Fibroblast of pulmonary artery (primary cell): ENCODE results near the gene RAB9A.

ENCODE experiments used
- DNase-seq: peaks from one replicate; pipeline ENCODE4 v3.0.0-alpha.2; 2010; ENCODE audit warnings: low read depth
- H3K4me3 ChIP-seq: replicated peaks from 2 replicates; pipeline ENCODE4 v1.5.1; 2011; ENCODE audit warnings: low read depth, mild to moderate bottlenecking, control low read depth, low read length, moderate library complexity
- TF ChIP-seq, protein P1 (sequence below): IDR thresholded peaks from 2 replicates; pipeline ENCODE4 v1.5.1; 2011; ENCODE audit warnings: mild to moderate bottlenecking, control low read depth, low read length, inconsistent platforms; ENCODE audit errors: missing control alignments

Gene RAB9A

DNA sequence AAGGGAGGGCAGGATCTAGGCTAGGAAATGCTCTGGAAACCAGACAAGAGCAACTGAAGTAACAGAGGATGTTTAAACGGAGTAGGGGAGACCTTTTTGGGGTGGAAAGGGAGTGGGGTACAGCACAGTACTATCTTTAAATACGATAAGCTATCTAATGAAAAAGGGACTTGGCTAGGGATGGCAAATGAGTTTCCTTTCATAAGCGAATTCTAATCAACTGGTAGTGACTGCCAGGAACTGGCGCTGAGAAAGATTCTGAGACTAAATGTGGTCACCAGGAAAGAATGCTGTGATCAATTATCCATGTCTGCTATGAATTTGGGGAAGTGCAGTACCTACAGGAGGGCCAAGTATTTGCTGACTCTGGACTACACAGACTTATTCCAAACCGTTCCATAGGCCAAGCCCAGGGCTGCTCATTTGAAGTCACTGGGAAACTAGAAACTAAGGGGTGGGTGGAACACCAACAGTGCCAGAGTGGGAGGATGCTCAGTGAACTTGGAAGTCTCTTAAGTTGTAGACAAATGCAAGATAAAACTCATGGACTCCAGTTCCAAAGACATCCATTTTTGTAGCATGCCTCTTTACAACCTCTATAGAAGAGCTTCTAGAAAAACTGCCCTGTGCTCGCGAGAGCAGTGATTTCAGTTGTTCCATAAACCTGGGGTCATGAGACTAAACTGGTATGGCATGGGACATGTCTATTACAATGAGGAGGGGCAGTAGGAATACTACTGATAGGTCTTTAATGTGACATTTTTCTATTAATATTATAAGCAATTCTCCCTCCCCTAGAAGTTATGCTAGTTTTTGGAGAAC lies 43.5 kb downstream of the RAB9A start:
- no peak overlapping the region for H3K4me3 ChIP-seq
- DNase-seq: no peak
- TF ChIP-seq, protein P1, sequence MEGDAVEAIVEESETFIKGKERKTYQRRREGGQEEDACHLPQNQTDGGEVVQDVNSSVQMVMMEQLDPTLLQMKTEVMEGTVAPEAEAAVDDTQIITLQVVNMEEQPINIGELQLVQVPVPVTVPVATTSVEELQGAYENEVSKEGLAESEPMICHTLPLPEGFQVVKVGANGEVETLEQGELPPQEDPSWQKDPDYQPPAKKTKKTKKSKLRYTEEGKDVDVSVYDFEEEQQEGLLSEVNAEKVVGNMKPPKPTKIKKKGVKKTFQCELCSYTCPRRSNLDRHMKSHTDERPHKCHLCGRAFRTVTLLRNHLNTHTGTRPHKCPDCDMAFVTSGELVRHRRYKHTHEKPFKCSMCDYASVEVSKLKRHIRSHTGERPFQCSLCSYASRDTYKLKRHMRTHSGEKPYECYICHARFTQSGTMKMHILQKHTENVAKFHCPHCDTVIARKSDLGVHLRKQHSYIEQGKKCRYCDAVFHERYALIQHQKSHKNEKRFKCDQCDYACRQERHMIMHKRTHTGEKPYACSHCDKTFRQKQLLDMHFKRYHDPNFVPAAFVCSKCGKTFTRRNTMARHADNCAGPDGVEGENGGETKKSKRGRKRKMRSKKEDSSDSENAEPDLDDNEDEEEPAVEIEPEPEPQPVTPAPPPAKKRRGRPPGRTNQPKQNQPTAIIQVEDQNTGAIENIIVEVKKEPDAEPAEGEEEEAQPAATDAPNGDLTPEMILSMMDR: no peak

DNA sequence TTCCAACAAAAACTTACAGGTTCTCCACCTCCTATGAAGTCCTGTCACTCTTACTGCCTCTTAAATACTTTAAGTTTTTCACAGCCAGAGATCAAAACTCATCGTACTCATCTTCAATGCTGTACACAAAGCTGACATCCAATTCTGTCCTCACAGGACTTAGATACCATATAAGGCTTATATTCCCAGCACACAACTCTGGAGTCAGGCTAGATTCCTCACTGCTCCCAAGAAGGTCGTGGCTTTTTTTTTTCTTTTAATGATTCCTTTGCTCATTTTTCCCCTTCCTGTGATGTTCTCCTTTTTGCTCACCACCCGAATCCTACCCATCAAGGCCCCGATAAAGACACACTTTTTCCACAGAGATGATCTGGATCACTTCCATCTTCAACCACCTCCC lies 44.6 kb downstream of the RAB9A start:
- peak overlapping the region; percentile 82 for H3K4me3 ChIP-seq
- no peak for DNase-seq
- TF ChIP-seq, protein P1: no peak

DNA sequence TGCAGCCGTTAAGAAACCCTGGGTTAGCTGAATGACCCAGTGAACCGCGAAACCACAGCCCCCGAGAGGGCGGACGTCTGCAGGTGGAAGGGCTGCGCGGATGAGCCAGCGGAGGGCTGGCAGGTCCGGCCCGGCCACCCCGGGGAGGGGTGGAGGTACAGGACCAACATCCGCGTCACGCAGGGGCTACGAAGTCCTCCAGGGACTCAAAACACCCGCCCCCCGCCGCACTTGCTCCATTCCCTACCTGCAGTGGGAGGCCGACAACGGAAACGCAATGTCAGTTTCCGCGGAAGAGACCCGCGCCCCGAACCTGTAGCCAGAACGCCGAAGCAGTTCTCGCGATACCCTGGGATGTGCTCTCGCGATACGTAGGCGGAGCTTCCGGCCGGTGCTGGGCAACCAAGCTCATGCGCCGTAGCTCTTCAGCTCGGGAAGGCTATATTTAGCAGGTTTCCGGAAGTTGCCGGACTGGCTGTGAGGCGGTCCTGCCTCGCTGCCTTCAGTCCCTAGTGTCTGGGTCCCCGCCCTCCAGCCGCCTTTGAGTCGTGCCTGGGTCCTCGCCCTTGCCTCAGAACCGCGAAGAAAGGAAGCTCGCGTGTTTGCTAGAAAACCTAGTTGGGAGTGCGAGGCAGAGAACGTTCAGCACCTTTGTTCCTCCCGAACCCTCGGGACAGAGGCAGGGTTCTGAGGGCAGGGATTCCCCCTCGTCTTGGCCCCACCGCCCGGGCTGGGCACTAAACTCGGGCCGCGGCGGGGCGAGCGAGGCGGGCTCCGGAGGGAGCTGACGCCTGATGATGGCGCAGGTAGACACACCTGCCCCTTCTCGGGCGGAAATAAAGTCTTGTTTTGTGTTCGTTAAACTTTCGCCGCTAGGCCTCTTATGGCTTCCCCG lies 45.6 kb downstream of the RAB9A start, which contains the start of the genes OFD1 and TRAPPC2:
Gene OFD1, plus strand, starts transcription at position 471 of the 895 bp plus-strand sequence. Its CDS starts 324 bp downstream, at position 795.
Gene TRAPPC2, minus strand, starts transcription at position 343 of the 895 bp plus-strand sequence. CDS start 14,657 bp downstream, outside the sequence.
- H3K4me3 ChIP-seq: peak within 1 kb of the TSS; percentile 82
- peak; percentile 95 for DNase-seq
- TF ChIP-seq, protein P1: no peak

DNA sequence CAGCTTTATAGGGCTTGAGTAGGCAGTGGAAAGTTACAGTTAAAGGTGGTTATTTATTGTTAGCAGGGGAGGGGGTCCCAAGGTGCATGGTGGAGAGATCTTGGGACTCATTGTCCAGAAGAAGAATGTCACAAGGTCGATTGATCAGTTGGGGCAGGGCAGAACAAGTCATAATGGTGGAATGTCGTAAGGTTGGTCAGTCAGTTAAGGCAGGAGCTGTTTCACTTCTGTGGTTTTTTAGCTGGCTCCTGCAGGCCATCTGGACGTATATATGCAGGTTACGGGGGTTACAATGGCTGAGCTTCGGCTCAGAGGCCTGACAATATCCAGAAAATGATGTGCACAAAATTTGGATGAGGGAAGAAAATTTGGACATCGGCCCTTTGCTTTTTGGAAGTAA lies 52.8 kb downstream of the RAB9A start:
- TF ChIP-seq, protein P1: no peak
- no peak overlapping the region for H3K4me3 ChIP-seq
- DNase-seq: no peak

DNA sequence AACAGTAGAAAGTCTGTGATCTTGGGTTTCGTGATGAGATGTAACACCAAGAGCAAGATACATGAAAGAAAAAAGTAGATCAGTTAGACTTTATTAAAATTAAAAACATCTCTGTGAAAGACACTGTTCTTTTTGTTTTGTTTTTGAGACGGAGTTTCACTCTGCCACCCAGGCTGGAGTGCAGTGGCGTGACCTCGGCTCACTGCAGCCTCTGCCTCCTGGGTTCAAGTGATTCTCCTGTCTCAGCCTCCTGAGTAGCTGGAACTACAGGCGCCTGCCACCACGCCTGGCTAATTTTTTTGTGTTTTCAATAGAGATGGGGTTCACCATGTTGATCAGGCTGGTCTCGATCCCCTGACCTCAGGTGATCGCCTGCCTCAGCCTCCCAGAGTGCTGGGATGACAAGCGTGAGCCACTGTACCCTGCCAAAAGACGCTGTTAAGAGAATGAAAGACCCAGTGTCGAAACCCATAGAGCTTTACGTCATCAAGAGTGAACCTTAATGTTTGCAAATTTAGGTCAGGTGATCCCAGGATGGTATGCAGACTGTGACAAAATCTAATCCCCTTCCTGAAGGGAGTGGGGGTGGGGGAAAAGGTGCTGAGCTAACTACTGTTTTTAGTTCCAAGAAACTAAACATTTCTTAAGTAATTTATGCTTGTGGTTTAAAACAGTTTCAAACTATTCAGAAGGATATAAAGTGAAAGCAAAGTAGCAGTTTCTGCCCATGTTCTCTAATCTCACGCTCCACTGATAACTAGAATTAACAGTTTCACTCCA lies 53.7 kb downstream of the RAB9A start:
- H3K4me3 ChIP-seq: no peak overlapping the region
- DNase-seq: no peak
- TF ChIP-seq, protein P1: no peak

DNA sequence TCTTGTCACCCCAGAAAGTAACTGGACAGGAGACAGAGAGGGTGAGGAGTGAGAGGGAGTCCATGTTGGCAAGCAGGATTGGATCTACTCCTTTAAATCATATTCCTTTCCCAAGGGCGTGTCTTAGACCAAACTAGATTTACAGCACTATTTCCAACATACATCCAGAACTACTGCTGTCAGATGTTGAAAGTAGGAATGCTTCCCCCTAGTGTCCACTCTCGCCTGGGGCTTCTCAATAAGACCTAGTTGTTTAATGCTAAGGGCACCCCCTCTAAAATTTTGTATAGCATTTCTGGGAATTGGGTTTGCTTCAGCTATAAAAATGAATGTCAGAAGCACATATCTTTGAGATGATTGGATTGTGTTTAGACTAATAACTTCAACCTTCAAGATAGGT lies 58.9 kb downstream of the RAB9A start:
- DNase-seq: peak; percentile 83
- TF ChIP-seq, protein P1: peak; percentile 60
- no peak overlapping the region for H3K4me3 ChIP-seq
